Activated CD8-positive, alpha-beta memory T cell treated with anti-CD3 and anti-CD28 coated beads for 1 hour (primary cell): Measurements from ENCODE around the gene IFNK.
"Not testable (repeated sequence)": the region's sequence is repeated elsewhere in the genome, so short reads cannot be mapped to it uniquely, and the experiment has no call there.

Experiments
- DNase-seq, 2 donors: peaks; one replicate each; pipeline ENCODE4 v3.0.0-alpha.2; 2020; ENCODE audit warnings: low read depth in 1 of 2; ENCODE audit errors: extremely low read depth in 1 of 2

Gene IFNK, protein sequence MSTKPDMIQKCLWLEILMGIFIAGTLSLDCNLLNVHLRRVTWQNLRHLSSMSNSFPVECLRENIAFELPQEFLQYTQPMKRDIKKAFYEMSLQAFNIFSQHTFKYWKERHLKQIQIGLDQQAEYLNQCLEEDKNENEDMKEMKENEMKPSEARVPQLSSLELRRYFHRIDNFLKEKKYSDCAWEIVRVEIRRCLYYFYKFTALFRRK

DNA sequence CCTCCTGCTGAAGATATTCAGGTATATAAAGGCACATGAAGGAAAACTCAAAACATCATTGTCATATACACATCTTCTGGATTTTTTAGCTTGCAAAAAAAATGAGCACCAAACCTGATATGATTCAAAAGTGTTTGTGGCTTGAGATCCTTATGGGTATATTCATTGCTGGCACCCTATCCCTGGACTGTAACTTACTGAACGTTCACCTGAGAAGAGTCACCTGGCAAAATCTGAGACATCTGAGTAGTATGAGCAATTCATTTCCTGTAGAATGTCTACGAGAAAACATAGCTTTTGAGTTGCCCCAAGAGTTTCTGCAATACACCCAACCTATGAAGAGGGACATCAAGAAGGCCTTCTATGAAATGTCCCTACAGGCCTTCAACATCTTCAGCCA lies at the start of gene IFNK:
TSS of gene IFNK (plus strand) at position 55 of the 400 bp plus-strand sequence. CDS start at position 102, 47 bp downstream.
- DNase-seq = no peak

- no peak for DNase-seq
Measured at GRCh38 chr9:27474305-27474704, 49.8 kb upstream of the IFNK start.

GRCh38 chr9:27475057-27475595 lies 49.0 kb upstream of the IFNK start:
- no peak for DNase-seq

GRCh38 chr9:27476870-27477515 lies 47.1 kb upstream of the IFNK start:
- DNase-seq = no peak

DNA sequence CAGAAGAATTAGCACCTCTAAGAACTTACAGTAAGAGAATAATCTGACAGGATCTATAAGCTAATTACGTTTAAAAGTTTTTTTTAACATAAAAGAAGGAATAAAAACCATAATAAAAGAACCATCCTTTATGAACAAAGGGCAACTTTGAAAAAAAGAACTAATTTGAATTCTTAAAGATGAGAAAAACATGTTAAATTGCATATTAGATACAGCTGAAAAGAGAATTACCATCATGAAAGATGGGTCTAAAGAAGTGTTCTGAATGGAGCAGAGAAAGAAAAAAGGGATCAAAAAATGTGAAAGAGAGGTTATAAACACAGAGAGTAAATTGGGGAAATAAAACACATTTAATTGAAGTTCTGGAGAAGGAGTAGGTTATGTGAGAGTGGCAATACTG lies 45.8 kb upstream of the IFNK start:
- no peak for DNase-seq

DNA sequence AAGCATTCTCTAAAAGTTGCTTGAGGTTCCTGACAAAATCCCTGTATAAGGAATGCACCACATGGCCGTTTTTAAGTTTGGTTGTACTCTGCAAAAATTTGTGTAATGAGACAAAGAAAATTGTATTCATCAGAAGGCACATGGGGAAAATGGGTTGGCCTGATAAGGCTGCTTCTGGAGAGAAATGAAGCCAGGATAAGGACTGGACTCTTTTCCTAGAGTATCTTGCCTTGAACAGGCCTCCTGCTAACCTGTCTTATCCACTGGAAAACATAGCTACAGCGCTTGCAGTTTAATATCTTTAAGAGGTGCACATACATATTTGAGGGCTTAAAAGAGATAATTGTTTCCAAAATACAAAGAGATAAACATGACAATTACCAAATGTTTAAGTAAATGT lies 41.4 kb upstream of the IFNK start:
- DNase-seq = no peak

- no peak for DNase-seq
Measured at GRCh38 chr9:27483576-27483975, 40.5 kb upstream of the IFNK start.

- no peak for DNase-seq
Measured at GRCh38 chr9:27485158-27485557, 38.9 kb upstream of the IFNK start.

- DNase-seq = no peak
Measured at GRCh38 chr9:27487128-27487640, 36.9 kb upstream of the IFNK start.

GRCh38 chr9:27487927-27488326 lies 36.2 kb upstream of the IFNK start:
- no peak for DNase-seq

- DNase-seq = no peak
Measured at GRCh38 chr9:27489087-27489876, 34.8 kb upstream of the IFNK start.

DNA sequence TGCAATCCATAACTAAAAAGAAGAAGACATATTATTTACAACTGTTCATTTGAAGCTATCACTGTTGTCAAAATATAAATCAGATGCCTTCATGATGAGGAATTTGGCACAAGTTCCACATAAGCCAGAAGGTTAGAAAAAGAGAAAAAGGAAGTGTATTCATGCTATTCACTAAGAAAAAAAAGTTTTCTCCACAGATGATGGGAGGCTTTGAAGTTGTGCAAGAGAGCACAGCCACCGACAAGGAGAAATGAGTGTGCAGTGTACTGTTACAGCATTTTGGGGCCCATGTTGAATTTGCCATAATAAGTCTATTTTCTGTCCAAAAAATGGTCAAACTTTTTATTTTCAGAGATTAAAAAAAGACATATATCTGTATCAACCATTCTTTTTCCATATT lies 32.9 kb upstream of the IFNK start:
- DNase-seq = no peak

DNA sequence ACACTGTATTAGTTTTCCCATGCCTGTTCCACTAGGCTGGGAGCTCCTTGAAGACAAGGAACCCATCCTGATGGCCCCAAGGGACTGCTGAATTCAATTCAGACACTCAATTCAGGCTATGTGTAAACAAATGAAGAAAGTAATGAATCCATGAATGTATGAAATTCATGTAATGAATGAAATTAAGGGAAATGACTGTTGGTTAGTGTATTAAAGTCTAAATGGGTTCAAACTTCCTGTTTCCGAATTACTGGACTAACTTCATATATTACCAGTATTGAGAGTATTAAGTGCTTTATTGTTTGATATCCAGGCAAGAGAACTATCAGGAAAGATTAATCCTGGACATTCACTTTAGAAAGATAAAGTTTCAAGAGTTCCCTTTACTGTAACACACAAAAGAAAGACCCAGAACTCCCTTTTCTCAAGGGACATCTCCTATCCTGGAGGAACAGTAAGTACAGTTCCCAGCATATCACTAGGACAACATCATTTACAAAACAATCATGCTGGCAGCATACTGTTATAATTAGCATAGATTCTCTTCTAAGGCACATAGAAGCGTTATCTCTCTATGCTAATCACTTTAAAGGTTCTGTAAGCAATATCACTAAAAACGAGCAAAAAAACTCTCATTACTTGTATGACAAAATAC lies 28.5 kb upstream of the IFNK start:
- DNase-seq = no peak

- DNase-seq = no peak
Measured at GRCh38 chr9:27496135-27496504, 28.0 kb upstream of the IFNK start.

DNA sequence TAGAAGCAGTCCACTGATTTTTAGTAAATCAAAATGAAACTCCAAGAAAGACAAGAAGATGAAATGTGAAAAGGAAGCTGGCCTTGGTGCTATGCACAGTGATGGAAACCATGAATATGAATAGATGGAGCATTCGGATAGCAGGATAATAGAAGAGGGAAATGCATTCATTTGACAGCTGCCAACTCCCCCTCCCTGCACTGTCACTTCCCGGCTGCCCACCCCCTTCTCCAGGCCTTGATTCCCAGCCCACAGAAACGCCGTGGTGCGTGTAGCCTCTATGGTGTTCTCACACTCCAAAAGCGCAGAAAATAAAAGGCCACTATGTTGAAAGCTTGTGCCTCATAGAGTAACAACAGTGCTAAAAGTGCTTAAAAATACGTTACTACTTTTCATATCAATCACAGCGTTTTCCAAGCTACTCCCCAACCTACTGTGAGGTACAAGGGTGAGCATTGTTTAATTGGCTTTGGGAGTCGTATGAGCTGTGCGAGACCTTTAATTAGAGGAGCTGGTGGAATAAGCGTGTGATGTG lies 26.1 kb upstream of the IFNK start:
- DNase-seq = no peak

GRCh38 chr9:27499451-27499850 lies 24.6 kb upstream of the IFNK start:
- no peak for DNase-seq

GRCh38 chr9:27500902-27501301 lies 23.2 kb upstream of the IFNK start:
- DNase-seq = not testable (repeated sequence)

GRCh38 chr9:27503623-27504022 lies 20.5 kb upstream of the IFNK start:
- no peak for DNase-seq

DNA sequence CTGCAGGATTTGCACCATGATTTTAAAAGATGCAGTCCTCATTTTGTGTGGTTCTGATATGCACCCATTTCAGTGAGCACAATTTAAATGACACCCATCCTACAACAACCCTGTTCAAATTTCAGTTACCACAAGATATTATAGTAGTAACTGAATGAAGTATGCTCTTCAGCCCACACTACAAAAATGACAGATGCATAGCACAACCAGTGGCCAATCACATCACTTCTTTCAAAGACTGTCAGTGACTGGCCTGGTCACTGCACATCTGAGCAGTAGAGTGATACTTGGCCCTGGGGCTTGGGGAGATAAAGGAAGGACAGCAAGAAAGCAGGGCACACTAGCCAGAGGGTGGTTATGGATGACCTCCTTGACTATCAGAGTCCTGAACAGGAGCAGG lies 19.8 kb upstream of the IFNK start:
- no peak for DNase-seq

DNA sequence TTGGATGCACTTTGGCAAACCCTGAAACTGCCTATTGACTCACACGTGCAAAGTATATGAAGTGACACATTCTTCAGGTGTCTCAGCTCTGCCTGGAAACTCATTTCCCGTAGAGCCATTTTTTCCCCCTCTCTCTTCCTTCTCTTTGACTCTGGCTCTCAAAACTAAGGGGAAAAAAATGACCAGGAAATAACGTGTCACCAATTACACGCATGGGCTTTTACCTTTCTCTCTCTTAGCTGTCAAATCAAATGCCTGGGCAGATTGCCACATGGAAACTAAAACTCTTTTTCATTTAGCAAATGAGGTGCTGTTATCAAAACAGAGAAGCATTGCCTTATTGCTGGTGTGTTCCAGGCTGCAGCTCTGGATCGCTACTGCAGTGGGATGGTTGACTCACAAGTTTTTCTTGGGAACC lies 18.3 kb upstream of the IFNK start:
- no peak for DNase-seq

DNA sequence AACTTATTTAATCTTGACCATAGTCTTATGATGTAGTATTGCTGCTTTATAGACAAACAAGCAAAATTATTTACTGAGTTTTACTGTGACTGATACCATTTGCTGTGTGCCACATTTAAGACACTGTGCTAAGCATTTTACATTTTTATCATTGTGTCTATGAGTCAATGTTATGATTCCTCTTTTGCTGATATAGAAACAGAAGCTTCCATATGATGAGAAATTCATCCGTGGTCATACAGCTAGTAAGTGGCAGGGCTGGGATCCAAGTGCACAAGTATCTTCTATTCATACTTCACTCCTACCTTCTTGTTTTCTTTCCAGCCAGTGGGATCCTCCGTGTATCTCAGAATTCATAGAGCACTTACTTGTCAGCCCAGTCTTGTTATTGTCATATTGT lies 17.1 kb upstream of the IFNK start:
- no peak for DNase-seq
